SW 1271 (cell line): Measurements from ENCODE around the gene TEX2.
A peak's percentile ranks its signal among the peaks of the same experiment; 100 is the strongest.

Experiments
- DNase-seq, 2 experiments: peaks; one replicate each; lab custom pipeline; 2025; lab: John Stamatoyannopoulos, UW

Gene TEX2, protein sequence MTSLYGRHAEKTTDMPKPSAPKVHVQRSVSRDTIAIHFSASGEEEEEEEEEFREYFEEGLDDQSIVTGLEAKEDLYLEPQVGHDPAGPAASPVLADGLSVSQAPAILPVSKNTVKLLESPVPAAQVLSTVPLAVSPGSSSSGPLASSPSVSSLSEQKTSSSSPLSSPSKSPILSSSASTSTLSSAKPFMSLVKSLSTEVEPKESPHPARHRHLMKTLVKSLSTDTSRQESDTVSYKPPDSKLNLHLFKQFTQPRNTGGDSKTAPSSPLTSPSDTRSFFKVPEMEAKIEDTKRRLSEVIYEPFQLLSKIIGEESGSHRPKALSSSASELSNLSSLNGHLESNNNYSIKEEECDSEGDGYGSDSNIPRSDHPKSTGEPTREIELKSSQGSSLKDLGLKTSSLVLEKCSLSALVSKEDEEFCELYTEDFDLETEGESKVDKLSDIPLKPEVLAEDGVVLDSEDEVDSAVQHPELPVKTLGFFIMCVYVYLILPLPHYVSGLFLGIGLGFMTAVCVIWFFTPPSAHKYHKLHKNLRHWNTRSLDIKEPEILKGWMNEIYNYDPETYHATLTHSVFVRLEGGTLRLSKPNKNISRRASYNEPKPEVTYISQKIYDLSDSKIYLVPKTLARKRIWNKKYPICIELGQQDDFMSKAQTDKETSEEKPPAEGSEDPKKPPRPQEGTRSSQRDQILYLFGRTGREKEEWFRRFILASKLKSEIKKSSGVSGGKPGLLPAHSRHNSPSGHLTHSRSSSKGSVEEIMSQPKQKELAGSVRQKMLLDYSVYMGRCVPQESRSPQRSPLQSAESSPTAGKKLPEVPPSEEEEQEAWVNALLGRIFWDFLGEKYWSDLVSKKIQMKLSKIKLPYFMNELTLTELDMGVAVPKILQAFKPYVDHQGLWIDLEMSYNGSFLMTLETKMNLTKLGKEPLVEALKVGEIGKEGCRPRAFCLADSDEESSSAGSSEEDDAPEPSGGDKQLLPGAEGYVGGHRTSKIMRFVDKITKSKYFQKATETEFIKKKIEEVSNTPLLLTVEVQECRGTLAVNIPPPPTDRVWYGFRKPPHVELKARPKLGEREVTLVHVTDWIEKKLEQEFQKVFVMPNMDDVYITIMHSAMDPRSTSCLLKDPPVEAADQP

DNA sequence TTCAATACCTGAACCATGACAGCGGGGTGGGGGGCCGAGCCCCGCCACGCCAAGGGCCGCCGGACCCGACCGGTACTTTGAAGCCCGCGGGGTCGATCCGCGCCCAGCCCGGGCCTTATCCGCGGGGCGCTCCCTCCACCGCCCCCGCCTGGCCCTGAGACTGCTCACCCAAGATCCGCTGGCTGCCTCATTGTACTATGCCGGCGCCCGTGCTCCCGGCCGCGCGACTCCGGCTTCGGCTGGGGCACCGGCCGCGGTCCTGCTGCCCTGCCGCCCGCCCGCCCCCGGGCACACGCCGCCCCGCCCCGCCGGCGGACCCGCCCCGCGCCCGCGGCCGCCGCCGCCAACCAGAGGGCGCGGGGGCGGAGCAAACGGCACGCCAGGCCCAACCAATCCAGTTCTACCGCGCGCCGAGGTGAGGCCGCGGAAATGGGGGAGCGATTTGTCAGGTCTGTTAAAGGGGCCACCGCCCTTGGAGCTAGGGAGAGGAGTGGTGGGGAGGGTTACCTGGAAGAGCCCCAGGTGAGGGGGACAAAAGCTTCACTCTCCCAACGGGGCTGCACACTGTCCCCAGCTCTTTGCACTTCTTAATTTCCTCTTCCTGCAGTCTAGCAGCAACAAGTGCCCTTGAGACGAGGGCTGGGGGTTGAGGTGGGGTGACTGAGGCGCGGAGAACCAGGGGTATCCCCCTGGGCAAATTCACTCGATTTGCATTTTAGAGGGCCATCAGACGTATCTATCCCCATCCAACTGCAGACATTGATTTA, at the start of gene TEX2:
Gene TEX2 (minus strand): TSS at position 261 of the 767 bp plus-strand sequence. CDS start 49,043 bp downstream, outside the sequence.
- peak; percentile 71 to 85 for DNase-seq

- no peak for DNase-seq
Measured at GRCh38 chr17:64309710-64310109, 46.6 kb upstream of the TEX2 start.

DNA sequence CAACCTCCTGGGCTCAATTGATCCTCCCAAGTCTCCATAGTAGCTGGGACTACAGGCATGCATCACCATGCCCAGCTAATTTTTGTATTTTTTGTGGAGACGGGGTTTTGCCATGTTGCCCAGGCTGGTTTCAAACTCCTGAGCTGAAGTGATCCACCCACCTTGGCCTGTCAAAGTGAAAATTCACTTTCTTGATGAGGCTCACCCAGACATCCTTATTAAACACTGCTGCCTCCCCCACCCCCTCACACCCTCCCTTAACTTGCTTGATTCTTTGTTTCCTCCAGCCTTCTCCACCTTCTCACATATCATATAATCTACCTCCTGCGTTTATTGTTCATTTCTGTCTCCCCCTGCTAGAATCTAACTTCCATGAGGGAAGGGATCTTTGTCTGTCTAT, 46.0 kb upstream of the TEX2 start:
- no peak for DNase-seq

GRCh38 chr17:64306850-64307463, 43.9 kb upstream of the TEX2 start:
- DNase-seq = peak in 1 of 2 experiments; percentile 50

DNA sequence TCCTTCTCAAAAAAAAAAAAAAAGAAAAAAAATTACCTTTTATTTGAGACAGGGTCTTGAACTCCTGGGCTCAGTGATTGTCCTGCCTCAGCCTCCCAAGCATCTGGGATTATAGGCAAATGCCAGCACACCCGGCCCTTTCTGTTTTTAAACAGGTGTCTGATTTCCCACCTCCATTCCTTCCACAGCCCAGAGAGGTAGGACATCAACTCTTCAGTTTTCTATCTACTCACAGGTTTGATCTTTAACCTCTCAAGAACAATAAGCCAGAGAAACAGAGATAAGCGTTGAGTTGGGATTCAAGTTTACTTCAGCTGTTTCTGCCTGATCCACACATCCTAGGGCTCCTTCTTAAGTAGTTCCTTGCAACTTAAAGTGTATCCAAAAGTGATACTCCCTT, 41.5 kb upstream of the TEX2 start:
- no peak for DNase-seq

DNA sequence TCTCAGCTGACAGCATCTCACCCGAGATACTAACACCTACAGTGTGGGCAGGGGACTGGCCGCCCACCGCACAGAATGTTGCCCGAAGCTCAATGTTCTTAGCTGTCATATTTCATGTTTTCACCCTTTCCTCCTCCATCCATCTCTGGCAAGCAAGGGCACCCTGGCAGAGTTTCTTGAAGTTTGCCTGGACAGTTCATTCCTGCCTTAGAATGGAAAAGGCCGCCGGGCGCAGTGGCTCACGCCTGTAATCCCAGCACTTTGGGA, 37.6 kb upstream of the TEX2 start:
- DNase-seq = no peak

DNA sequence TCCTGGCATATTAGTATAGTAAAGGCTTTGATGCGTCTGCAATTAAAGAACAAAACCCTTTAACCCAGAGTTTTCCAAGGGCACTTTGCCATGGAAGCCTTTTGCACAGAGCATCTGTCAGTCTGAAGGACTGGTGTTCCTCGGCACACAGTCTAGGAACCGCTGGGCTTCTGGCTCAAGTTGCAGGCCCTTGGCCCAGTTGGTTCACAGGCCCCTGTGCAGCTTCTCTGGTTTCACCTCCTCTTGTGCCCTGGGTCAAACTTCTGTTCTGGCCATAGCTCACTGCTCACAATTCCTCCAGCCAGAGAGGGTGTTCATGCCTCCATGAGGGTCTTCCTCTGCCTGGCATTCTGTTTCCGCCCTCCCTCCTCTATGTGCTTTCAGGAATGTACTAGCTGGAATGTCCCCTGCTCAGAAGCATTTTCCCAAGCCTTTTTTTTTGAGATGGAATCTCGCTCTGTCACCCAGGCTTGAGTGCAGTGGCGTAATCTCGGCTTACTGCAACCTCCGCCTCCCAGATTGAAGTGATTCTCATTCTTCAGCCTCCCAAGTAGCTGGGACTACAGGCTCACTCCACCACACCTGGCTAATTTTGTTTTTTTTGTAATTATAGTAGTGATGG, 34.5 kb upstream of the TEX2 start:
- DNase-seq = no peak

GRCh38 chr17:64296246-64296645, 33.2 kb upstream of the TEX2 start:
- no peak for DNase-seq

- DNase-seq = no peak
Measured at GRCh38 chr17:64295146-64295545, 32.1 kb upstream of the TEX2 start.

GRCh38 chr17:64291268-64291851, 28.3 kb upstream of the TEX2 start:
- DNase-seq = no peak

- no peak for DNase-seq
Measured at GRCh38 chr17:64289741-64290141, 26.7 kb upstream of the TEX2 start.

- DNase-seq = no peak
Measured at GRCh38 chr17:64282753-64283080, 19.7 kb upstream of the TEX2 start.

DNA sequence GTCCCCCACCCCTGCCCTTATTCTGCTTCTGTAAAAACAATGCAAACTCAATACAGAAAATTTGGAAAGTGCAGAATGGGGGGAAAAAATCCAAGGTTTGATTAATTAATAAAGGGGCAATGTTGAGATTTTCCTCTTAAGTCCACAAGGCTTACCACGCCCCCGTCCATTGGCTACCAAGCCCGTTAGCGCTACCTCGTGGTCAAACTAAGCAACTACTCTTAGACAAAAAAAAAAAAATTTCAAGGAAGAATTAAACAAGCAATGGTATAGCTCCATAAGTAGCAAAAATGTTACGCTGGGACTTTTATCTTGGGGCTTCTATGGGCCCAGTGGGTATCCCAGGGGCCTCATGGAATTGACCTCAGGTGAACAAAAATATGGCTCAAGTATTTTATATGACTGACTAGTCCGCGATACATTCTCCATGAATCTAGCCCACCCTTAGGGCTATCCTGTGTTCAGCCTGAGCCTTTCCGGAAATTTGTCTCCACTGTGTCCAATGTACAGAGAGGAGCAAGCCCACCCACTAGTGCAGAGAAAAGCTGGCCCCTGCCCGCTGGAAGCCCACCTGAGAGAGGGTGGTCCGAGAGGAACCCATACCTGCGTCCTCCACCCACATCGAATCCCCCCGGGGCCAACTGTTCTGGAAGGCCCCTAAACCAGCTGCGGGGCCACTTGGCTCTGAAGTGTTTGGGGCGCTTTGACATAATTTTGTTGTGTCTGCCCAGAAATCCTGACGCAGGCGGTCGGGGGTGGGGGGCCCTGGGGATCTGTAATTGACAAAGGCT, 19.1 kb upstream of the TEX2 start:
- DNase-seq = peak; percentile 16 to 74

DNA sequence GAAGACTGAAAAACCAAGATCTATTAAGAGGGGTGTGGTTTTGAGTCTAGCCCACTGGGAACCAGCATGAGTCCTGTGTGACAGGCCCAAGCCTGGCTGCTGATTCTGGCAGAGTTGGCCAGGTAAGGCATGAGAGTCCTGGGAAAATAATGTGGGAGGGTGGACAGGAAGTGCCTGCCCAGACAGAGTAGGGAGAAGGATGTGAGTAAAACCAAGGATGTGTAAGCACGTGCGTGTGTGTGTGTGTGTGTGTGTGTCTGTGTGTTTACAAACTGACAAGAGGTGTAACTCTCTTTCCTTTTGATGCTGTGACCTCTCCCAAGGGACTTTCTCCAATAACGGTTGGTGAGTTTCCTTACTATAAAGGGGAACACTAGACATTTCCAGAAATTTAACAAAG, 15.6 kb upstream of the TEX2 start:
- no peak for DNase-seq

DNA sequence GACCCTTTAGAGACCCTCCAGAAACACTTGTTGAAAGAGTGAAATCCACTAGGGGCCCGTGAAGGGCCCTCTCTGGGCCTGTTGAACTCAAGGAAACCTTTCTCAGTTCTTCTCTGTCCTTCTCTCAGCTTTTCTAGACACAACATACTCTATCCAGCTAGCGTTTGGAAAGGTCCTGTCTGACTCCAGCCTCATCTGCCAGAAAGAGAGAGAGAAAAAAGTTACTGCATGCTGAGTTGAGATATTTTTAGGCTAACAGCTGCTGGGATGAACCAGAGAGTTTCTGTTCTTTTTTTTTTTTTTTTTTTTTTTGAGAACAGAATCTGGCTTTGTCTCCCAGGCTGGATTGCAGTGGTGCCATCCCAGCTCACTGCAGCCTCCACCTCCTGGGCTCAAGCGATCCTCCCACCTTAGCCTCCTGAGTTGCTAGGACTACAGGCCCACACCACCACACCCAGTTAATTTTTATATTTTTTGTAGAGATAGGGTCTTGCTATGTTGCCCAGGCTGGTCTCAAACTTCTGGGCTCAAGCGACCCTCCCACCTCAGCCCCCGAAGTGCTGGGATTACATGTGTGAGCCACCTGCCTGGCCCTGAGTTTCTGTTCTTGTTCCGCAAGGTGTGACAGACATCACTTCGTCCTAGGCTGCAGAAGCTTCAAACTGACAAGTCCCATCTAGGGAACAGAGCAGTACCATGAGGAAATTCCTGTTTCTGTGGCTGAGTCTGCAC, 14.9 kb upstream of the TEX2 start:
- DNase-seq = no peak

DNA sequence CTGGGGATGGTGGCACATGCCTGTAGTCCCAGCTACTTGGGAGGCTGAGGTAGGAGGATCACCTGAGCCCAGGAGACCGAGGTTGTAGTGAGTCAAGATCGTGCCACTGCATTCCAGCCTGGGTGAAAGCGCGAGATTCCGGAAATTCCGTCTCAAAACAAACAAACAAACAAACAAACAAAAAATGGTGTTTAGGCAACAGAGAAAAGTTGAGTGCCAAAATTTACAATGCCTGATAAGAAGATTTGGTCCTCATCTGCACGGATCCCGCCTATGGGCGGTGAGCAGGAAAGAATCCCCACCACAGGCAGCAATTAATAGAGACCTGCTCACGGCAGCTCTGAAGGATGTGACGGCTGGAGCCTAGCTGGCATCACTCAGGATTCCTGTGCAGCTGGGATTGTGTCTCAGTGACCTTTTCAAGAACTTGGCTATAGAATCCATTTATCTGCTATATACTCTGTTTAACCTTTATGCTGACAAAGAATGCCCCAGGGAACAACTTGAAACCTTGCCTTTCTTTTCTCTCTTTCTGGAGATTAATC, 14.0 kb upstream of the TEX2 start:
- DNase-seq = no peak

DNA sequence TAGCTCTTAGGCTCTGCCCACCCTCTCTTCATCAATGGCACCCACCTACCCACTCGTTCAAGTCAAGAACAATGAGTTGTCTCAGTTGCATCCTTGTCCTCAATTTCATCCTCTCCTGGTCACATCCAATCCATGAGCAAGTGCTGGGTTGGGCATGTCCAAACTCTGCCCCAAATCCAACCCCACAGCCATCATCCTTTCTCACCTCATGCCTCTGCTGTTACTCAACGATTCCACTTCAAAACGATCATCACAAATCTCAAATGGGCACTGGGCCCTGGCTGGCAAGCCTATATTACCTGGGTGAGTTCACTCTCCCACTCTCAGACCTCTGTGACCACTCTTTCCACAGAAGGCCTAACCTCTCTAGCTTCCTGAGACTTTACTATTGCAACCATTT, 12.0 kb upstream of the TEX2 start:
- no peak for DNase-seq

GRCh38 chr17:64273006-64273405, 9.9 kb upstream of the TEX2 start:
- DNase-seq = no peak

DNA sequence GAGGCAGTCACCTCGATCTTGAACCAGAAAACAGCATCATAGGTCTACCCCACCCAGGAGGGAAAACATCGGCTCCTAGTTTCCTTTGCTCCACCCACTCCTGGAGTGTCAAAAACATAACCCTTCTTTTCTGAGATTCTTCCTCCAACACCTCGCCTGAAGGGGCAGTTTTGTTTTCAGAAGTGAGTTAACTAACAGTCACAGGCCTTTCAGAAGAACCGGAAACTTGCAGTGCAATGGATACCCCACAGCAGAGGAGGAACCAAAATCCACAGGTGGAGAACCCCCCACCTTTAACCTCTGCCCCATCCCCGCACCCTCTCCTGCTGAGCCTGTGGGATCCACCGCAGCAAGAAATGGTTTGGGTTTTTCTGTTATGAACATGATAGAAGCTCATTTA, 7.8 kb upstream of the TEX2 start:
- no peak for DNase-seq
